GM18519 (cell line): Measurements from ENCODE around the gene CD79A.

Source experiments
- ATAC-seq: cut with Tn5 transposase; IDR thresholded peaks from one replicate; pipeline ENCODE4 v1.9.1; 2021; ENCODE audit warnings: mild to moderate bottlenecking, moderate library complexity; ENCODE audit not compliant: unreplicated experiment, low FRiP score

The CD79A gene

DNA sequence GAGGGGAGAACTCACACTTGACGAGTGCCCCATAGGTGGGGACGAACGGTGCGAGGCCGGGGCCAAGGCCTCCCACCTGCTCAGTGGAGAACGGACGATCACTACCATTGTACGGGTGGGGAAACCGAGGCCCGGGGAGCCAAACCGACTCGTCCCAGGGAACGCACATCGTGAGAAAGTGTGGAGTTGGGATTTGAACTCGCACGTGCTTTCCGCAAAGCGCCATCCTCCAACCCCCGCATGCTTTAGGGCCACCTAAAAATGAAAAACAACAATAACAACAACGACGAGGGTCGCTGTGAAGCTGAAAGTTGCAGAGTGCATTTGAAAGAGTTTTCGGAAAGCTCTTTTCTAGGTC lies 6.4 kb downstream of the CD79A start:
- ATAC-seq: no peak

GRCh38 chr19:41883821-41884733 lies 7.0 kb downstream of the CD79A start:
- peak; percentile 41 for ATAC-seq

DNA sequence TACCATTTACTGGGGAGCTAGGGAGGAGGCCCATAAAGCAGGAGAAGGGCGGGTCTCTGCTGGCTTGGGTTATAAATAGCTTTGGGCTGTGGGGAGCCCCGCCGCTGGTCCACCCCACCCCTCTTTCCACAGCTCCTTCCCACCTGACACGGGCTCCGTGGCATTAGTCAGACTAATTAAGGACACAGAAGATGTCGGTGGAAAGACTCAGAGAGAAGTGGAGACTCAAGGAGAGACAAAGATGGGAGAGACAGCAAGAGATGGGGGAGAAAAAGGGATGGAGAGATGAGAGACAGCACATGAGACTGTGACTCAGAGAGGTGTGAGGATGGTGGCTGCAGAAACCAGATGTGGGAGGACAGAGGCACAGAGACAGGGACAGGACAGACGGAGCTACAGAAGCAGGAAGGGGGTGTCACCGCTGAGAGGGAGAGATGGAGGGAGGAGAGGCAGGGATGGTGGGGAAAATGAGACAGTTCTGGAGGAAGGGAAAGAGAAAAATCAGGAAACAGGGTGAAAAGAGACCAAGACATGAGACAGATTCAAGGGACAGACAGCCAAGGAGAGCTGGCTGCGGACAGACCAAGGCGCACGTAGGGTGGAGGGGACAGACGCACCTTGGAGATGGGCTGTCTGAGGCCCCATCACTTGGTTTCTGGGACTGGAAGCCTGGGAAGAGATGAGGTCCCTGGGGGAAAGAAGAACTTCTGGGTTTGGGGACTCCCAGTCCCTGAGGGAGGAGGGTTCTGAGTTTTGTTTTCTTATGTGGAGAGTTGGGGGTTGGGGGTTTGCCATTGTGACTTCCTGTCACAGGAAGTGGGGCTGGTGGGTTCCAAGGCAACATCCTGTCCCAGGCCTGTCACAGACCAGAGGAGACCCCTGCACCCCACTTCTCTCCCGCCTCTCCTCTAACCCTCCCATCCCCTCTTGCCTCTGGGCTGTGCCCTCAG lies 10.0 kb downstream of the CD79A start:
- ATAC-seq: no peak

DNA sequence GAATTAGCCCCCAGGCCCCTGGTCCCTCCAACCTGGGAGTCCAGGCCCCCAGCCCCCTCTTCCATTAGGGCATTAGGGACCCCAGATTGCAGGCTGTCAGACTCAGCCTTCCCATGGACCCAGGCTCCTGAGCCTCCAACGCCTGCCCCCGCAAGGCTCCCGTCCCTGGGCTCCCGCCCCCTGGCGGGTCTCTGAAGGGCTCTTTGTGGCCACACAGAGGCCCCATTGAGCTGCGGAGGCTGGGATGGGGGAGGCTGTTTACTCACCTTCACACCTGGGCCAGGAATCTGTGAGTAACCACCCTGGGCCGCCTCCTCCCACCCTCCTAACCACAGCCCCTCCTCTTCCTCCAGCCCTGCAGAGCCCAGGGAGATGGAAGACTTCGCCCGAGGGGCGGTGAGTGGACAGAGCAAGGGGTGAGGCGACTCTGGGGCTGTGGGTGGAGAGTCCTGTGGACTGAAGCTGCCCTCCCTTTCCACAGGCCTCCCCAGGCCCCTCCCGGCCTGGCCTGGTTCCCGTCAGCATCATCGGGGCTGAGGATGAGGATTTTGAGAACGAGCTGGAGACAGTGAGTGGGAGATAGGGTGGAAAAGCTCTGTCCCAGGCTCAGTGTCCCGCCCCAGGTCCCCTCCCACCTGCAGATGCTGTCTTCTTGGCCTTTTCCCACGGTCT lies 10.8 kb downstream of the CD79A start:
- ATAC-seq: no peak

- ATAC-seq: no peak
Measured at GRCh38 chr19:41888926-41889325, 11.8 kb downstream of the CD79A start.

GRCh38 chr19:41889896-41890295 lies 12.8 kb downstream of the CD79A start:
- no peak for ATAC-seq

DNA sequence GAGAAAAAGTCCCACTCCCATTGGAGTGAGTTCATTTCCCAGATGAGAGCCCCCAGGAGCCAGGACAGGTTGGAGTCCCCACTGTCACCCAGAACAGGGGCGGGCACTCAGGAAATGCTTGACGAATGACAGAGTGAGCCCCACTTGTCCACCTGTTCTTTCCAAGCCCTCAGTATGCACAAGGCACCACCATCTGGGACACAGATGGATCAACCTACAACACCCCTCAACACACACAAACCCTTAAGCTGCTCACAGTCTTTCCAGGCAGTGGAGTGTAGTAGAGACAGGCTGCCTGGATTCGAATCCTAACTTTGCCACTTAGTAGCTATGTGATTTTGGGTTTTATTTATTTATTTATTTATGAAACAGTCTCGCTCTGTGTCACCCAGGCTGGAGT lies 13.9 kb downstream of the CD79A start:
- no peak for ATAC-seq

- ATAC-seq: no peak
Measured at GRCh38 chr19:41892173-41892902, 15.3 kb downstream of the CD79A start.

- no peak for ATAC-seq
Measured at GRCh38 chr19:41893899-41894298, 16.8 kb downstream of the CD79A start.

- no peak for ATAC-seq
Measured at GRCh38 chr19:41894350-41894749, 17.3 kb downstream of the CD79A start.

GRCh38 chr19:41895745-41896580 lies 18.9 kb downstream of the CD79A start:
- ATAC-seq: no peak

DNA sequence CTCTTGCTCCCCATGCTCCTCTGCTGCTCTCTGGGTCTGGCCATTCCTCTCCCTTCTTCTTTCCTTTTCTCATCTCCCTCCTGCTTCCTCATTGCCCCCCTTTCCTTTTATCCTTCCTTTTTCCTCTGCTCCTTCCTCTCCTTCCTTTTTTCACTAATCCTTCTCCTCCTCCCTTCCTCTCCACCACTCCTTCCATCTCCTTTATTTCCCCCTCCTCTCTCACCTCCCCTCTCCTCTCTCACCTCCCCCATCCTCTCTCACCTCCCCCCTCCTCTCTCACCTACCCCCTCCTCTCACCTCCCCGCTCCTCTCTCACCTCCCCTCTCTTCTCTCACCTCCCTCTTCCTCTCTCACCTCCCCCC lies 19.5 kb downstream of the CD79A start:
- no peak for ATAC-seq

DNA sequence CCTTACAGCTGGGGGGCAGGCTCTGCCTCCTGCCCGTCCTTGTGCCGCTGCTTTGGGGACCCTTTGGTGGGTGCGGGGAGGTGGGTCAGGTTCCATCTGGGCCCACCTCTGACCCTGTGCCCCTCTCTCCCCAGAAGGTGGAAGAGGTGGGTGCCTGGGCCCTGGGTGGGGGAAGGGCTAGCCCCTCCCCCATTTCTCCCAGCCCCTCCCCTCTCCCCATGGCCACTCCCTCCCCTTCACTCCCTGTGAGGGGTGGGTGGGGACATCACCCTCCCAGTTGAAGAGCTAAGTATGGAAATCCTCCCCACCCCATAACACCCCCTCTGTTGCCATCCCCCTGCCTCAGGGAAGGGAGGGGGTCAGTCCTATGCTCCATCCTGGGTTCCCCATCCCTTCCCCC lies 20.1 kb downstream of the CD79A start:
- no peak for ATAC-seq

DNA sequence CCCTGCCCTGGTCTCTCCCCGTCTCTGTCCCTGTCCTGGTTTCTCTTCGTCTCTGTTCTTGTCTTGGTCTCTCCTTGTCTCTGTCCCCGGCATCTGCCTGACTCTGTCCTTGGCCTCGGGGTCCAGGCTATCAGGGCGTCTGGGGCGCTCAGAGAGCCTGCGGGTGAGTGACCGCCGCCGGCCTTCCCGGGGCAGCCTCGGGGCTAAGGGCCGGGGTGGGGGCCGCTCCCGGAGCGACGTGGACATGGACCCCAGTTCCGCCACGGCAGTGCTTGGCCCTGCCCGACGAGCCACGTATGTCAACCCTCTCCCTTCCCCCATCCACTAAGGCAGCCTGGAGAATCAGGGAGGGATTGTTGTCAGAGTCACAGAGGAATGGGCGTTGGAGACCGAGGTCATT lies 20.7 kb downstream of the CD79A start:
- ATAC-seq: no peak

GRCh38 chr19:41898235-41898634 lies 21.2 kb downstream of the CD79A start:
- ATAC-seq: no peak

- no peak for ATAC-seq
Measured at GRCh38 chr19:41901707-41902360, 24.8 kb downstream of the CD79A start.

GRCh38 chr19:41902594-41902993 lies 25.5 kb downstream of the CD79A start:
- ATAC-seq: no peak

GRCh38 chr19:41903193-41903953 lies 26.3 kb downstream of the CD79A start:
- no peak for ATAC-seq
